ENCODE measurements around the gene CEACAM21. TPM values are rescaled to one million over a fixed set of nuclear protein-coding genes. Genes with fewer than 3 reads are reported as not detected.

CEACAM21 gene
- total RNA-seq, result 1 to 10 TPM; 1.6 to 3.1 TPM
- polyA plus RNA-seq, result under 1 TPM in 1 of 2 donors, not detected in 1; 0.38 TPM
- long read RNA-seq, donor 1, result 0 reads
- long read RNA-seq, donor 2, result 0 reads

GRCh38 chr19:41575998-41576397 is at the start of gene CEACAM21:
CEACAM21 (plus strand) TSS chr19:41576166; CDS start chr19:41576275, 109 bp downstream.
- no peaks in the 10 kb centered on the region for H3K27me3 ChIP-seq (ENCODE audit: control insufficient read depth in 1 of 2, insufficient read depth in 2 of 2, low read length in 1 of 2)
- H3K4me3 ChIP-seq (ENCODE audit: low read length in 2 of 2), result no peak within 1 kb of the TSS
- DNase-seq (peak in 1 of 2 donors; percentile 80), ATAC-seq (ENCODE audit: low FRiP score) (peak; percentile 80)
- H3K9me3 ChIP-seq (ENCODE audit: control insufficient read depth, low read length), result peaks cover 5% of the 10 kb centered on the region
- intact Hi-C loops (cut with DNase I), result no loop called here
- 29 to 33% methylated on average over 4 of the region's 4 CpGs for WGBS, 2 donors
- no peak within 1 kb of the TSS for H3K27ac ChIP-seq (ENCODE audit: low read depth in 1 of 2, low read length in 2 of 2)
- H3K4me1 ChIP-seq (ENCODE audit: control insufficient read depth in 1 of 2, insufficient read depth in 2 of 2, low read length in 2 of 2), result no peaks in the 10 kb centered on the region
- no peaks in the 10 kb centered on the region for H3K36me3 ChIP-seq (ENCODE audit: control insufficient read depth in 1 of 2, insufficient read depth in 2 of 2, low read length in 1 of 2)

- Histone ChIP-seq H3K9me3 (ENCODE audit: control insufficient read depth, low read length) (peaks cover 4% of the 10 kb centered on the region), H3K36me3 (ENCODE audit: control insufficient read depth in 1 of 2, insufficient read depth in 2 of 2, low read length in 1 of 2) (no peaks in the 10 kb centered on the region), H3K4me3 (ENCODE audit: low read length in 2 of 2) (no peak overlapping the region), H3K4me1 (ENCODE audit: control insufficient read depth in 1 of 2, insufficient read depth in 2 of 2, low read length in 2 of 2) (no peaks in the 10 kb centered on the region), H3K27me3 (ENCODE audit: control insufficient read depth in 1 of 2, insufficient read depth in 2 of 2, low read length in 1 of 2) (no peaks in the 10 kb centered on the region), H3K27ac (ENCODE audit: low read depth in 1 of 2, low read length in 2 of 2) (no peak overlapping the region)
- DNase-seq (no peak), ATAC-seq (ENCODE audit: low FRiP score) (no peak)
- intact Hi-C loops (cut with DNase I), result no loop called here
- WGBS, 2 donors, result 38 to 41% methylated on average over 3 of the region's 3 CpGs
Measured at GRCh38 chr19:41527089-41527488, 48.9 kb upstream of the CEACAM21 start.

- ATAC-seq (ENCODE audit: low FRiP score) (no peak), DNase-seq (no peak)
- Histone ChIP-seq H3K4me3 (ENCODE audit: low read length in 2 of 2) (no peak overlapping the region), H3K36me3 (ENCODE audit: control insufficient read depth in 1 of 2, insufficient read depth in 2 of 2, low read length in 1 of 2) (no peaks in the 10 kb centered on the region), H3K9me3 (ENCODE audit: control insufficient read depth, low read length) (peaks cover 4% of the 10 kb centered on the region), H3K27ac (ENCODE audit: low read depth in 1 of 2, low read length in 2 of 2) (no peak overlapping the region), H3K4me1 (ENCODE audit: control insufficient read depth in 1 of 2, insufficient read depth in 2 of 2, low read length in 2 of 2) (no peaks in the 10 kb centered on the region), H3K27me3 (ENCODE audit: control insufficient read depth in 1 of 2, insufficient read depth in 2 of 2, low read length in 1 of 2) (no peaks in the 10 kb centered on the region)
- WGBS, 2 donors, result 52 to 70% methylated on average over 2 of the region's 2 CpGs
- intact Hi-C loops (cut with DNase I), result no loop called here
Measured at GRCh38 chr19:41528106-41528505, 47.9 kb upstream of the CEACAM21 start.

GRCh38 chr19:41529484-41530183 is 46.3 kb upstream of the CEACAM21 start:
- no peak overlapping the region for H3K27ac ChIP-seq (ENCODE audit: low read depth in 1 of 2, low read length in 2 of 2)
- DNase-seq (no peak), ATAC-seq (ENCODE audit: low FRiP score) (no peak)
- H3K9me3 ChIP-seq (ENCODE audit: control insufficient read depth, low read length), result peaks cover 4% of the 10 kb centered on the region
- H3K4me3 ChIP-seq (ENCODE audit: low read length in 2 of 2), result no peak overlapping the region
- H3K27me3 ChIP-seq (ENCODE audit: control insufficient read depth in 1 of 2, insufficient read depth in 2 of 2, low read length in 1 of 2), result no peaks in the 10 kb centered on the region
- WGBS, 2 donors, result 80 to 81% methylated on average over 4 of the region's 4 CpGs
- H3K4me1 ChIP-seq (ENCODE audit: control insufficient read depth in 1 of 2, insufficient read depth in 2 of 2, low read length in 2 of 2), result no peaks in the 10 kb centered on the region
- H3K36me3 ChIP-seq (ENCODE audit: control insufficient read depth in 1 of 2, insufficient read depth in 2 of 2, low read length in 1 of 2), result no peaks in the 10 kb centered on the region
- intact Hi-C loops (cut with DNase I), result no loop called here

- no peaks in the 10 kb centered on the region for H3K4me1 ChIP-seq (ENCODE audit: control insufficient read depth in 1 of 2, insufficient read depth in 2 of 2, low read length in 2 of 2)
- intact Hi-C loops (cut with DNase I), result no loop called here
- ATAC-seq (ENCODE audit: low FRiP score) (no peak), DNase-seq (no peak)
- no peaks in the 10 kb centered on the region for H3K27me3 ChIP-seq (ENCODE audit: control insufficient read depth in 1 of 2, insufficient read depth in 2 of 2, low read length in 1 of 2)
- WGBS, 2 donors, result 79 to 81% methylated on average over 4 of the region's 4 CpGs
- peaks cover 4% of the 10 kb centered on the region for H3K9me3 ChIP-seq (ENCODE audit: control insufficient read depth, low read length)
- no peaks in the 10 kb centered on the region for H3K36me3 ChIP-seq (ENCODE audit: control insufficient read depth in 1 of 2, insufficient read depth in 2 of 2, low read length in 1 of 2)
- H3K4me3 ChIP-seq (ENCODE audit: low read length in 2 of 2), result no peak overlapping the region
- no peak overlapping the region for H3K27ac ChIP-seq (ENCODE audit: low read depth in 1 of 2, low read length in 2 of 2)
Measured at GRCh38 chr19:41530184-41530534, 45.8 kb upstream of the CEACAM21 start.

- H3K36me3 ChIP-seq (ENCODE audit: control insufficient read depth in 1 of 2, insufficient read depth in 2 of 2, low read length in 1 of 2), result no peaks in the 10 kb centered on the region
- H3K27ac ChIP-seq (ENCODE audit: low read depth in 1 of 2, low read length in 2 of 2), result no peak overlapping the region
- peak; percentile 39 for ATAC-seq (ENCODE audit: low FRiP score)
- H3K9me3 ChIP-seq (ENCODE audit: control insufficient read depth, low read length), result peaks cover 4% of the 10 kb centered on the region
- no peaks in the 10 kb centered on the region for H3K4me1 ChIP-seq (ENCODE audit: control insufficient read depth in 1 of 2, insufficient read depth in 2 of 2, low read length in 2 of 2)
- H3K4me3 ChIP-seq (ENCODE audit: low read length in 2 of 2), result no peak overlapping the region
- no peaks in the 10 kb centered on the region for H3K27me3 ChIP-seq (ENCODE audit: control insufficient read depth in 1 of 2, insufficient read depth in 2 of 2, low read length in 1 of 2)
- DNase-seq, result no peak
- WGBS, 2 donors, result 69 to 76% methylated on average over 8 of the region's 8 CpGs
- intact Hi-C loops (cut with DNase I), result no loop called here
Measured at GRCh38 chr19:41530761-41531301, 45.1 kb upstream of the CEACAM21 start.

- no peak overlapping the region for H3K4me3 ChIP-seq (ENCODE audit: low read length in 2 of 2)
- no peaks in the 10 kb centered on the region for H3K36me3 ChIP-seq (ENCODE audit: control insufficient read depth in 1 of 2, insufficient read depth in 2 of 2, low read length in 1 of 2)
- DNase-seq, result peak; percentile 83 to 85
- H3K27me3 ChIP-seq (ENCODE audit: control insufficient read depth in 1 of 2, insufficient read depth in 2 of 2, low read length in 1 of 2), result no peaks in the 10 kb centered on the region
- no peaks in the 10 kb centered on the region for H3K4me1 ChIP-seq (ENCODE audit: control insufficient read depth in 1 of 2, insufficient read depth in 2 of 2, low read length in 2 of 2)
- peak; percentile 90 for ATAC-seq (ENCODE audit: low FRiP score)
- H3K27ac ChIP-seq (ENCODE audit: low read depth in 1 of 2, low read length in 2 of 2), result no peak overlapping the region
- H3K9me3 ChIP-seq (ENCODE audit: control insufficient read depth, low read length), result peaks cover 4% of the 10 kb centered on the region
- WGBS, 2 donors, result 22 to 23% methylated on average over 13 of the region's 13 CpGs
- intact Hi-C loops (cut with DNase I), result no loop called here
Measured at GRCh38 chr19:41531438-41532311, 44.3 kb upstream of the CEACAM21 start.

- H3K27me3 ChIP-seq (ENCODE audit: control insufficient read depth in 1 of 2, insufficient read depth in 2 of 2, low read length in 1 of 2), result no peaks in the 10 kb centered on the region
- H3K4me1 ChIP-seq (ENCODE audit: control insufficient read depth in 1 of 2, insufficient read depth in 2 of 2, low read length in 2 of 2), result no peaks in the 10 kb centered on the region
- no peak overlapping the region for H3K4me3 ChIP-seq (ENCODE audit: low read length in 2 of 2)
- H3K9me3 ChIP-seq (ENCODE audit: control insufficient read depth, low read length), result peaks cover 6% of the 10 kb centered on the region
- intact Hi-C loops (cut with DNase I), result no loop called here
- ATAC-seq (ENCODE audit: low FRiP score) (no peak), DNase-seq (no peak)
- no peaks in the 10 kb centered on the region for H3K36me3 ChIP-seq (ENCODE audit: control insufficient read depth in 1 of 2, insufficient read depth in 2 of 2, low read length in 1 of 2)
- H3K27ac ChIP-seq (ENCODE audit: low read depth in 1 of 2, low read length in 2 of 2), result no peak overlapping the region
Measured at GRCh38 chr19:41532526-41532925, 43.4 kb upstream of the CEACAM21 start.
